ENCODE measurements around the gene TUBB1.

The TUBB1 gene

GRCh38 chr20:59035381-59035780, 16.2 kb downstream of the TUBB1 start:
- Histone ChIP-seq H3K4me2 (ENCODE audit: low read depth, low read length, poor library complexity, severe bottlenecking) (no peak overlapping the region), H3K9me2 (replicated peaks; ENCODE audit: insufficient read depth, low read length) (no peaks in the 10 kb centered on the region), H3K27me3 (ENCODE audit: low read length) (no peaks in the 10 kb centered on the region), H3K4me3 (ENCODE audit: insufficient read depth, low read length, poor library complexity, severe bottlenecking) (no peak overlapping the region), H3K9me3 (ENCODE audit: insufficient read depth, low read length) (no peaks in the 10 kb centered on the region), H3F3A (ENCODE audit: insufficient read depth) (peaks cover 55% of the 10 kb centered on the region), H2AFZ (ENCODE audit: low read depth, low read length, severe bottlenecking) (no peak overlapping the region), H3K36me3 (ENCODE audit: low read length) (peaks cover 47% of the 10 kb centered on the region), H3K27ac (ENCODE audit: low read depth, low read length) (no peak overlapping the region), H3K79me2 (ENCODE audit: insufficient read depth, low read length) (peaks cover 54% of the 10 kb centered on the region), H3K9ac (ENCODE audit: low read length) (no peak overlapping the region), H4K20me1 (ENCODE audit: low read depth, low read length) (peaks cover 13% of the 10 kb centered on the region; the same call in 1 of the 2 replicates)
- TF ChIP-seq EZH2phosphoT487 (conservative IDR thresholded peaks at IDR 0.05; ENCODE audit: low read length): no peak
- no peak for TF ChIP-seq CTCF (IDR thresholded peaks at IDR 0.05; ENCODE audit: insufficient read depth, low read length, poor library complexity, severe bottlenecking)

DNA sequence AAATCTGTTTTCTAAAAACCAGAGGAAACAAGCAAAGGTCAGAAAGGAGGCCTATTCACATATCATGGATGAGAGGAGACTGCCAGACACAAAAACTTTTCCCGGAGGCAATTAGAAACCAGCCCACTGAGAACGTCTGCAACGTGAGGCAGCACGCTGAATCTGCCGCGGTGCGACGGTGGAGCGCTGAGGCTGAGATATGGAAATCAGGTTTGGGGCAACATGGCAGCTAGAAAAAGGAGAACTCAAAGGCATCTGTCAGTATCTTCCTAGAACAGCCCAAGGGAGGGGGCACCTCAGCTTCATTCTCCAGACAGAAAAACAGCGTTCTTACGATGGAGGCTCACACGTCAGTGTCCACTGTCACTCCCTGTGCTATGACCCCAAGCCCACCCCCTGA, 18.2 kb downstream of the TUBB1 start:
- Histone ChIP-seq H3K79me2 (ENCODE audit: insufficient read depth, low read length) (peaks cover 56% of the 10 kb centered on the region), H3F3A (ENCODE audit: insufficient read depth) (peaks cover 50% of the 10 kb centered on the region), H3K9me3 (ENCODE audit: insufficient read depth, low read length) (no peaks in the 10 kb centered on the region), H3K27me3 (ENCODE audit: low read length) (no peaks in the 10 kb centered on the region), H3K9me2 (replicated peaks; ENCODE audit: insufficient read depth, low read length) (no peaks in the 10 kb centered on the region), H3K9ac (ENCODE audit: low read length) (no peak overlapping the region), H3K4me3 (ENCODE audit: insufficient read depth, low read length, poor library complexity, severe bottlenecking) (no peak overlapping the region), H2AFZ (ENCODE audit: low read depth, low read length, severe bottlenecking) (no peak overlapping the region), H3K4me2 (ENCODE audit: low read depth, low read length, poor library complexity, severe bottlenecking) (no peak overlapping the region), H3K36me3 (ENCODE audit: low read length) (peaks cover 39% of the 10 kb centered on the region), H4K20me1 (ENCODE audit: low read depth, low read length) (peaks cover 23% of the 10 kb centered on the region; the same call in 1 of the 2 replicates), H3K27ac (ENCODE audit: low read depth, low read length) (no peak overlapping the region)
- TF ChIP-seq EZH2phosphoT487 (conservative IDR thresholded peaks at IDR 0.05; ENCODE audit: low read length) (no peak), CTCF (IDR thresholded peaks at IDR 0.05; ENCODE audit: insufficient read depth, low read length, poor library complexity, severe bottlenecking) (no peak)

DNA sequence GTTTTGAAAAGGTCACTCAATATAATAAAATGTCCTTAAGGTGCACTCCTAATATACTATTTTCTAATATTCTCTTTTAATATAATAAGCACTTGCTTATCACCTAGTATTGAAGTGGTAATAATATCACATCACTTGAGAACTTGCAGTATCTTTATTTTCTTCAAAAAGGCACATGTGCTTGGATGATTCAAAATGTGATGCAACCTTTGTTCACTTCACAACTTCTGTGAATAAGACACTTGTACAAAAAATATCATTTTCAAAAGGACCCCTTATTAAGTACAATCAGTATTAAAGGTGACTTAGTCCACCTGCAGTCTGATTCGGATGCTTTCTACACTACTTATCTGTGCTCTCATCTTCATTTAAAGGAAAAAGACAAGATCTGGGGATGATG, 20.0 kb downstream of the TUBB1 start:
- Histone ChIP-seq H3K9ac (ENCODE audit: low read length) (peak overlapping the region; percentile 94; the same call in 1 of the 2 replicates), H3K9me3 (ENCODE audit: insufficient read depth, low read length) (no peaks in the 10 kb centered on the region), H3K27me3 (ENCODE audit: low read length) (no peaks in the 10 kb centered on the region), H3K36me3 (ENCODE audit: low read length) (peaks cover 35% of the 10 kb centered on the region; the same call in 1 of the 2 replicates), H3F3A (ENCODE audit: insufficient read depth) (peaks cover 43% of the 10 kb centered on the region), H3K4me3 (ENCODE audit: insufficient read depth, low read length, poor library complexity, severe bottlenecking) (peak overlapping the region; percentile 20), H3K27ac (ENCODE audit: low read depth, low read length) (peak overlapping the region; percentile 1; the same call in 1 of the 2 replicates), H3K4me2 (ENCODE audit: low read depth, low read length, poor library complexity, severe bottlenecking) (peak overlapping the region; percentile 93), H3K79me2 (ENCODE audit: insufficient read depth, low read length) (peaks cover 59% of the 10 kb centered on the region), H3K9me2 (replicated peaks; ENCODE audit: insufficient read depth, low read length) (no peaks in the 10 kb centered on the region), H4K20me1 (ENCODE audit: low read depth, low read length) (peaks cover 23% of the 10 kb centered on the region; the same call in 1 of the 2 replicates), H2AFZ (ENCODE audit: low read depth, low read length, severe bottlenecking) (no peak overlapping the region)
- TF ChIP-seq CTCF (IDR thresholded peaks at IDR 0.05; ENCODE audit: insufficient read depth, low read length, poor library complexity, severe bottlenecking) (no peak), EZH2phosphoT487 (conservative IDR thresholded peaks at IDR 0.05; ENCODE audit: low read length) (no peak)

All from SU-DHL-6 (cell line).